Stimulated activated CD4-positive, alpha-beta T cell treated with anti-CD3 and anti-CD28 coated beads, Interleukin-15, amount 100 ng/mL, for 48 hours (primary cell): Measurements from ENCODE around the gene ZNF221.
"Not testable (repeated sequence)": the region's sequence is repeated elsewhere in the genome, so short reads cannot be mapped to it uniquely, and the experiment has no call there.

Experiments used
- DNase-seq, 2 donors: peaks; one replicate each; pipeline ENCODE4 v3.0.0-alpha.2; 2020; ENCODE audit warnings: low read depth in 2 of 2

ZNF221 gene

DNA sequence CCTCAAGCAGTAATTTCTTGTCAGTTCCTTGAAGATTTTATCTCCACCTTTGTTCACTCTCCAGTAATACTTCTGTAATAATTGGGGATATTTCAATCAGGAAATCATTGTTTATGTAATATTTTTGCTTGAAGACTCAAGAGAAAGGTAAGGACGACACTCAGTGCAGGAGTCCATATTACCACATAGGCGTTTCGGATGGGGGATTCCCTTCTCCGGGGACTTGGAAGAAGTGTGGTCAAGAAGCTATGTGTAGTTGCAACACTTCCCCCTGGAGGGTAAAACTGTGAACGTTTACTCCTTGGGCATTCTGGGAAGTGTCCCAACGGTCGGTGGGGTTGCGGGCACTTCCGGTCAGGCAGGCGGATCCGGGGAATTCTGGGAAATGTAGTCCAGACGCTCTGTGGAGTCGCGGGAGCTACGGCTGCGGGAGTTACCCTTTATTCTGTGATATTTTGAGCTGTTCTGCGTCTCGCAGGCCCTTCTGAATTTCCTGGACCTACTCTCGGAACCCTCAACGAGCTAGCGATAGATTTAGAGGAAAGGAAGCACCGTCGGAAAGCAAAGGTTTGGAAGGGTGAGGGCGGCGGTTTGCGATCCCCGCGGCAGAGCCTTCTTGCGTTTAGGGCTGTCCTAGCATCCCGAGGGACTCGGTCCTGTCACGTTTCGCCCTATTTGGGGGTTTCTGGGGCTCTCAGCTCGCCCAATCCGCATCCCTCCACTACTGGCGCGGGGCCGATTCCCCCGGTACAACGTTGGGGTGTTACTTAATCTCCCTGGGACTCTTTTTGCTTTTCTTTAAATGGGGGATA is at the start of gene ZNF221:
TSS of gene ZNF221 (plus strand) at position 395 of the 812 bp plus-strand sequence. CDS start 11,499 bp downstream, outside the sequence.
- DNase-seq = peak; percentile 45 to 49

DNA sequence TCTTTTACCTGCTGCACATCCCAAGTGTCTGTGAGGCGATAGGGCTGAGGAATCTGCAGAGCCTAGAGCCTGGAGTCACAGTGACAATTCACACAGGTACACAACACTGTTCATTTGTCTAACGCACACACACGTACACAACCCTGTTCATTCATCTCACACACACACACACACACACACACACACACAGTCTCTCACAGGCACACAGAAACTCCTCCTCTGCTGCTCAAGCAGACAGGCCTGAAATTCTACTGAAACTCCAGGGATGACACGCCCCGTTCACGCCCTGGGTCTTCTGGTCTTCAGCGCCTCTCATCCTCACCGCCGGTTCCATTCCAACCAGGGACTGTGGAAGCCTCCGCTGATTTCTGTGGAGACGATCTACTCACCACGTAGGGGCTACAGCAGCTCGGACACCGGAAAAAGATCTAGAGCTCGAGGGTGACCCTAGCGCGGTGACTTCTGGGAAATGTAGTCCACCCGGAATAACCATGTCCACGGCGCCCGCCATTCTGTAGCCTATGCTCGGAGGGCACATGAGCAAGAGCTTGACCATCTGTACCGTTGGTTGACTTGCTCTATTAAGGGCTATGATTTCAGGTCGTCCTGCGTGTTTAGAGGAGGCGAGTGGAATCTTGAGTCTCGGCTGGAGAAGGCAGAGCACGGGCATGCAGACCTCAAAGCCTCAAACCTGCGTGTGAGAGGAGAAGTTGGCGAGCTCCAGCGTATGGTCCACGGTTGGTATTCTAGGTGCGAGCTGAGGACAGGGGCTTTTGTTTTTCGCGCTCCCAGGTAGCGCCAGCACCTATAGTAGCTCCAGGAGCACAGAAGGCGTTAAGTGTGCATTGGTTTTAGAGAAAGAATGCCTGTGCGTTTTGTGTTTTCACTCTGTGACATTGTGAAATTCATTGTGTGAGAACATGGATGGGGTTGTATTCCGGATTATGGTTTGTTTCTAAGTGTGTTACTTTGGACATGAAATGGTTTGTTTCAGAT is 49.3 kb upstream of the ZNF221 start:
- peak; percentile 43 to 56 for DNase-seq

- no peak for DNase-seq
Measured at GRCh38 chr19:43902399-43902798, 48.6 kb upstream of the ZNF221 start.

DNA sequence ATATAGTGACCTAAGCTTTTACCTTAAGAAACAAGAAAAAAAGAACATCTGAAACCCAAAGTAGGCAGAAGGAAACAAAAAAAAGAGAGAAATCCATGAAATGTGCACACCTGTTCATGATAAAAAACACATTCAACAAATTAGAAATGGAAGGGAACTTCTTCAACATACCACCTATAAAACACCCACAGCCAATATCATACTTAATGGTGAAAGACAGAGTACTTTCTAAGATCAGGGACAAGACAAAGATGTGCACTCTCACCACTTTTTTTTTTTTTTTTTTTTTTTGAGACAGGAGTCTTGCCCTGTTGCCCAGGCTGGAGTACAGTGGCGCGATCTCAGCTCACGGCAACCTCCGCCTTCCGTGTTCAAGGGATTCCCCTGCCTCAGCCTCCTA is 45.1 kb upstream of the ZNF221 start:
- no peak for DNase-seq

- no peak for DNase-seq
Measured at GRCh38 chr19:43906774-43907173, 44.3 kb upstream of the ZNF221 start.

DNA sequence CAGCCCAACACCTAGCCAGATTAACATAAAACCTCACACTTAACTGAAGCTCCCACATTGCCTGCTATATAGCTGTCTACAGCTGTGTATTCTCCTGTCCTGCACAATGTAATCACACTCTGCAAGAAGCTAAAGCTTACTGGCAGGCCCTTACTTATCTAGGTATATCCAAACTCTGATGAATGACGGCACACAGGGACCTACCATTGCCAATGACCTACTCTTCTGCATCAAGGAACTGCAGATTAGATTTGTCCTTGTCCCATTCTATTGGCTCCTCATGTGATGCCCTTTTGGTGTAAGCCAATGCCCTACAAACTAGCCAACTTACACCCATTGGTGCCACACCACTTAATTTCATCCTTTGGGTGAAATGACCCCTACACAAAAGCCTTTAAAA is 42.4 kb upstream of the ZNF221 start:
- DNase-seq = no peak

DNA sequence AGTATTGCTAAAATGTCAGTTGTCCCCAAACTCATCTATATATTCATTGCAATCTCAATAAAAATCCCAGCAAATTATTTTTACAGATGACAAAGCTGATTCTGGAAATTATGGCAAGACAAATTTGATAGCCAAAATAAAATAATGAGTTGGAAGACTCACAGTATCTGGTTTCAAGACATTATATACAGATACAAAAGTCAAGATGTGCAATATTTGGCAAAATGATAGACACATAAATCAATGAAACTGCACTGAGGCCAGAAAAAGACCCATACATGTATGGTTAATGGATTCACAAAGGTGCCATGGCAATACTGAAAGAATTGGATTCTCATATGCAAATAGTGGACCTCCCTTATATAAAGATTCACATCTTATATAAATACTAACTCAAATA is 40.1 kb upstream of the ZNF221 start:
- no peak for DNase-seq

GRCh38 chr19:43913383-43913782 is 37.6 kb upstream of the ZNF221 start:
- no peak for DNase-seq

- no peak for DNase-seq
Measured at GRCh38 chr19:43914051-43914450, 37.0 kb upstream of the ZNF221 start.

DNA sequence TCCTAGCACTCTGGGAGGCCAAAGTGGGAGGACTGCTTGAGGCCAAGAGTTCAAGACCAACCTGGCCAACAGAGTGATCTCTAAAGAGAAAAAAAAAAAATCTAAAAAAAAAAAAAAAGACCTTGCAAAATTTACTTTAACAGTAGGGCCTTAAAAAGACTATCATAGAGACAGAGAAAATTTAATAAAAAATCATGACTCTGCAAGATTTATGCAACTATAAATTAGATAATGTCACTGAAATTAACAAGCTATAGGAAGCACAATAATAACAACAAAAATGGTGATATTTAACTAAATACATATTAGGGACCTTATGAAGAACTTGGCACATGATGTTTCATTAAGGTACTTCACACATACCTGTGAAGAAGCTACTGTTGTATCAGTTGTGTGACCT is 27.2 kb upstream of the ZNF221 start:
- no peak for DNase-seq

GRCh38 chr19:43928820-43929219 is 22.2 kb upstream of the ZNF221 start:
- no peak for DNase-seq

DNA sequence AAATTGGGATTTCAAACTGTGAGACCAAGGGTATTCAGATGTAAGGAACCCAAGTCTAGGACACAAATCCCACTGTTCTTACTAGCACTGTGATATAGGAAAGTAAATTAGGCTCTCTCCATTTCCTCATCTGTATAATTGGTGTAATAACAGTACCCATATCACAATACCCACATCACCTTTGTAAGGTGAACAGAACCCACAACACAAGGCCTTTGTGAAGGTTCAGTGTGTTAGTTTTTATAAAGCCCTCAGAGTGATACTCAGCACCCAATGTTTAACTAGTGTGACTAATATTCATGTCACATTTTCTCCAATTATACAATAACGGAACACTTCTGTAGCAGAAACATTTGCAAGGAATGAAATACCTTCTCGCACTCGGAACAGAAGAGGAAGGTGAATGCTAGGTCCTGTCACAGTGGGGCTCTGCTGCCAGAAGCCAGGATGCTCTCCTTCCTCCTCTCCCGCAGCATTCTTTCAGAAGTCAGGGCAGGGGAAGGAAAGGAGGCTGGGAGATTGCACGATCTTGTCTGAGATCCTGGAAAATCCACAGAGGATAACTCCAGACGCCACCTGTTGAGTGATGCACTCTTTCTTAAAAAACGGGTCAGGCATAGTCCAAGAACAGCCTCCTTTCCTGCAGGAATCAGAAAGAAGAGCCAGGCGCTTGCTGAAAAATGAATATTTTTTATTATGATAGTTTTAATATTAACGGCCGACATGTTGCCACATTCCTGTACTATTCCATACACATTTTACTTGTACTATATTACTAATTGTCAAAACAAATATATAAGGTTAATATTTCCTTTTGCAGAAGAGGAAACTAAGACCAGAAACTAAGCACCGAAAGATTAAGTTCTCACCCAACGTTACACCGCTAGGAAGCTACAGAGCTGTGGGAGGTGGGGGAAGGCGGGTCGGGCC is 16.7 kb upstream of the ZNF221 start:
- no peak for DNase-seq

- peak; percentile 78 to 86 for DNase-seq
Measured at GRCh38 chr19:43934985-43935708, 15.9 kb upstream of the ZNF221 start, which contains the start of gene ZNF45. Gene ZNF45, minus strand, starts transcription at chr19:43935282. Its CDS starts 13,097 bp downstream, at chr19:43922185.

DNA sequence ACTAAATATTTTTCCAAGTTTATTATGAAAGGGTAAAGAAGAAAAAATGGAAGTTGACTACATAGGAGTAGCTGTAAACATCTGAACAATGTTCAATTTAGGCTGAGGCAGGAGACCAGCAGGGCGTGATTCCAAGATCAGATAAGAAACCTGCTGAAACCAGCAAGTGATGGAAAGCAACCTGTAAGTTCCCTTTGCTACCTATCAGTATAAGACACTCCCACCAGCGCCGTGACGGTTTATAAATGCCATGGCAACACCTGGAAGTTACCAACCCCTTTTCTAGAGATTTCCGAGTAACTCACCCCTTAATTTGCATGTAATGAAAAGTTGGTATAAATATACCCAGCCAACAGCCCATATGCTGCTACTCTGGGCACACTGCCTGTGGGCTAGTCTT is 14.8 kb upstream of the ZNF221 start:
- no peak for DNase-seq

DNA sequence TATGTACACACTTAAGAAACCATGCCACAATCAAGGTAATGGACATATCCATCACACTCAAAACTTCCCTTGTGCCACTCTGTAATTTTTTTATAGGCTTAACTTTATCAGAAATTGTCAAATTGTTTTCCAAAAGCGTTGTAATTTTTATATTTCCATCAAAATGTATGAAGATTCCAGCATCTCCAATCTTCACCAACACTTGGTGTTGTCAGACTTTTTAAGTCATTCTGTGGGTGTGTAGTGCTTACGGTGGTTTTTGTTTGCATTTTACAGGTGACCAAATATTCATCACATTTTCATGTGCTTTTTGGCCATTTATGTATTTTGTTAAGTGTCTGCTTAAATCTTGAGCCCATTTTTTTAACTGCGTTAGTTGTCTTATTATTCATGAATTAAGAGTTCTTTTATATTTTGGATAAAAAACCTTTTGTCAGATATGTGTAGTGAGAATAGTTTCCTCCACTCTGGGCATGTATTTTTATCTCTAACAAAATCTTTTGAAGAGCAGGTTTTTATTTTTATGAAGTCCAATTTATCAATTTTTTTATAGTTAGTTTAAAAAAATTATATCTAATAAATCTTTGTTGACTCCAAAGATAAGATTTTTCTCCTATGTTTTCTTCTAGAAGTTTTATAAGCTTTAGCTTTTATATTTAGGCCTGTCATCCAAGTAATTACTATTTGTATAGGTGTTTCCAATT is 11.3 kb upstream of the ZNF221 start:
- DNase-seq = no peak

DNA sequence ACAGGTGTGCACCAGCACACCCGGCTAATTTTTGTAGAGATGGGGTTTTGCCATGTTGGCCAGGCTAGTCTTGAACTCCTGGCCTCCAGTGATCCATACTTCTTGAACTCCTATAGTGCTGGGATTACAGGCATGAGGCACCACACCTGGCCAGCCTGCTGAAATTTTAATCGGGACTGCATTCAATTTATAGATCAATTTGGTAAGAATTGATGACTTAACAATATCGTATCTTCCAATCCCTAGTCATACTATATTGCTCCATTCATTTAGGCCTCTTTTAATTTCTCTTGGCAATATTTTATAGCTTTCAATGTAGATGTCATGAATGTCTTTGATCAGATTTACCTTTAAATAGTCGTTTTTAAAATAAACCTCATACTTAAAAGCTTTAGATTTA is 10.3 kb upstream of the ZNF221 start:
- DNase-seq = no peak

GRCh38 chr19:43941209-43941608 is 9.8 kb upstream of the ZNF221 start:
- DNase-seq = no peak

DNA sequence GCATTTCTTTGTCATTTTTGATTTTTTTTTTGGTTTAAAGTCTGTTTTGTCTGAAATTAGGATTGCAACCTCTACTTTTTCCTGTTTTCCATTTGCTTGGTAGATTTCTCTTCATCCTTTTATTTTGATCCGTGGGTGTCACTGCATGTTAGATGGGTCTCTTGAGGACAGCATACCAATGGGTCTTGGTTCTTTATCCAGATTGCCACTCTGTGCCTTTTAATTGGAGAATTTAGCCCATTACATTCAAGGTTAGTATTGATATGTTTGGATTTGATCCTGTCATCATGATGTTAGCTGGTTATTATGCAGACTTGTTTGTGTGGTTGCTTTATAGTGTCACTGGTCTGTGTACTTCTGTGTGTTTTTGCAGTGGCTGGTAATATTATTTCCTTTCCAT is 3.6 kb upstream of the ZNF221 start:
- DNase-seq = not testable (repeated sequence)

GRCh38 chr19:43949803-43950202 is 1.2 kb upstream of the ZNF221 start:
- DNase-seq = not testable (repeated sequence)

DNA sequence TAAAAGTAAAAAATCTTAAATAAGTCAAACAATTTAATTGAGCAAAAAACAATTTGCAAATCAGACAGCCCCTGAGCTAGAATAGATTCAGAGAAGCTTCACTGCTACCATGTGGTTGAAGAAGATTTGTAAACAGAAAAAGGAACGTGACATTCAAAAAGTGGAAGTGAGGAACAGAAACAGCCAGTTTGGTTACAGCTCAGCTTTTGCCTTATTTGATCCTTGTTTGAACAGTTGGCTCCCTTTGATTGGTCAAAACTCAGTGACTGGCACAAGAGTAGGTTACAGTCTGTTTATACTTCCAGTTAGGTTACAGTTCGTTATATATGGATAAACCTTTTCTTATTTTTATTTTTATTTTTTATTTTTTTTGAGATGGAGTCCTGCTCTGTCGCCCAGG is 5.8 kb downstream of the ZNF221 start:
- no peak for DNase-seq
